GOT3 (cell line): ENCODE results near the gene DRC7.
A peak's percentile ranks its signal among the peaks of the same experiment; 100 is the strongest.

ENCODE experiments used
- DNase-seq: peaks from one replicate; lab custom pipeline; 2025; ENCODE audit warnings: mixed read lengths; lab: John Stamatoyannopoulos, UW

DRC7 gene

GRCh38 chr16:57751539-57752202 lies 57.1 kb downstream of the DRC7 start:
- DNase-seq, result no peak

GRCh38 chr16:57752203-57752580 lies 57.6 kb downstream of the DRC7 start:
- no peak for DNase-seq

- DNase-seq, result no peak
These were observed 58.2 kb downstream of the DRC7 start for GRCh38 chr16:57752581-57753447.

GRCh38 chr16:57753448-57754353 lies 59.1 kb downstream of the DRC7 start:
- DNase-seq, result no peak

- no peak for DNase-seq
These were observed 59.9 kb downstream of the DRC7 start for GRCh38 chr16:57754354-57755060.

GRCh38 chr16:57755061-57755684 lies 60.6 kb downstream of the DRC7 start:
- DNase-seq, result no peak

- no peak for DNase-seq
These were observed 61.3 kb downstream of the DRC7 start for GRCh38 chr16:57755726-57756423.

- no peak for DNase-seq
These were observed 62.1 kb downstream of the DRC7 start for GRCh38 chr16:57756424-57757325.

- DNase-seq, result peak; percentile 48
These were observed 62.8 kb downstream of the DRC7 start for GRCh38 chr16:57757326-57757786.

GRCh38 chr16:57757883-57758282 lies 63.3 kb downstream of the DRC7 start:
- no peak for DNase-seq

GRCh38 chr16:57758331-57759117 lies 63.9 kb downstream of the DRC7 start:
- DNase-seq, result no peak

- DNase-seq, result no peak
These were observed 64.5 kb downstream of the DRC7 start for GRCh38 chr16:57759131-57759530.

GRCh38 chr16:57759541-57760356 lies 65.1 kb downstream of the DRC7 start:
- DNase-seq, result no peak

GRCh38 chr16:57760357-57761160 lies 66.0 kb downstream of the DRC7 start:
- no peak for DNase-seq

GRCh38 chr16:57761301-57761700 lies 66.7 kb downstream of the DRC7 start:
- no peak for DNase-seq

GRCh38 chr16:57761957-57762356 lies 67.4 kb downstream of the DRC7 start:
- no peak for DNase-seq
